Measurements from ENCODE around the gene CUEDC1. TPM values are rescaled to one million over a fixed set of nuclear protein-coding genes. Genes with fewer than 3 reads are reported as not detected.

Gene CUEDC1
- total and polyA plus RNA-seq, 9 of the 15 experiments (the other 6 are each of a cell fraction or from before 2014, with no cell fraction given): 0.20 to 4.1 (median 1.6) TPM; not detected in 1

- DNase-seq (ENCODE audit: extremely low read depth in 1 of 4, low spot score in 3 of 4) (no peak), FAIRE-seq (no peak), ATAC-seq (no peak)
- no peaks in the 10 kb centered on the region for H3K79me2 ChIP-seq (ENCODE audit: control insufficient read depth, insufficient read depth, low read length)
- H3K9ac ChIP-seq (ENCODE audit: insufficient read depth in 1 of 2, low read depth in 2 of 2, low read length in 2 of 2): 0 out of 4 replicates have a peak overlapping the region, but pooled peaks of 1 of the 2 experiments have one; percentile 57
- no peak overlapping the region for H3K27ac ChIP-seq (ENCODE audit: extremely low read depth, low read depth, low read length)
- no peak overlapping the region for H3K4me2 ChIP-seq (ENCODE audit: insufficient read depth, low read length)
- intact Hi-C loops (cut with micrococcal nuclease) (no loop called here), in situ Hi-C loops (cut with MboI) (no loop called here)
- H2AFZ ChIP-seq (ENCODE audit: low read depth, low read length): no peak overlapping the region
- H3K4me3 ChIP-seq: no peak overlapping the region
- BruUV-seq (replicated peaks): no TSS peak
- no peaks in the 10 kb centered on the region for H3K9me1 ChIP-seq (ENCODE audit: control insufficient read depth, insufficient read depth, low read length)
- no peaks in the 10 kb centered on the region for H3K9me3 ChIP-seq (replicated peaks; ENCODE audit: control insufficient read depth, insufficient read depth, low read depth, low read length)
- CTCF ChIA-PET (ENCODE audit: low intra/inter-chr PET ratio): no interaction called here
- no peaks in the 10 kb centered on the region for H3K36me3 ChIP-seq (ENCODE audit: control insufficient read depth, insufficient read depth, low read length)
- POLR2A ChIA-PET: interaction anchor here (0.6 to 1.1 kb wide), 2 partner anchors 21 to 1008 kb away, joined by 3 read pairs; no protein-coding TSS in a partner anchor
- H3K4me1 ChIP-seq (replicated peaks in 1 of 2; ENCODE audit: control insufficient read depth in 2 of 2, insufficient read depth in 2 of 2, low read length in 2 of 2): peaks cover 0 to 8% of the 10 kb centered on the region in 2 experiments; a peak in 2 of 5 replicates
- H4K20me1 ChIP-seq (replicated peaks; ENCODE audit: control insufficient read depth, insufficient read depth, low read length): no peaks in the 10 kb centered on the region
- H3K27me3 ChIP-seq (ENCODE audit: control insufficient read depth in 2 of 2, insufficient read depth in 2 of 2, low read length in 2 of 2): peaks cover 27 to 57% of the 10 kb centered on the region in 2 experiments
- WGBS (ENCODE audit: insufficient coverage, low coverage, missing lambda C conversion rate): 17% methylated on average over 8 of the region's 9 CpGs
- TF ChIP-seq, protein P1, sequence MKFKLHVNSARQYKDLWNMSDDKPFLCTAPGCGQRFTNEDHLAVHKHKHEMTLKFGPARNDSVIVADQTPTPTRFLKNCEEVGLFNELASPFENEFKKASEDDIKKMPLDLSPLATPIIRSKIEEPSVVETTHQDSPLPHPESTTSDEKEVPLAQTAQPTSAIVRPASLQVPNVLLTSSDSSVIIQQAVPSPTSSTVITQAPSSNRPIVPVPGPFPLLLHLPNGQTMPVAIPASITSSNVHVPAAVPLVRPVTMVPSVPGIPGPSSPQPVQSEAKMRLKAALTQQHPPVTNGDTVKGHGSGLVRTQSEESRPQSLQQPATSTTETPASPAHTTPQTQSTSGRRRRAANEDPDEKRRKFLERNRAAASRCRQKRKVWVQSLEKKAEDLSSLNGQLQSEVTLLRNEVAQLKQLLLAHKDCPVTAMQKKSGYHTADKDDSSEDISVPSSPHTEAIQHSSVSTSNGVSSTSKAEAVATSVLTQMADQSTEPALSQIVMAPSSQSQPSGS (CRISPR knock-in tag; IDR thresholded peaks at IDR 0.05): no peak
- TF ChIP-seq, protein P2, sequence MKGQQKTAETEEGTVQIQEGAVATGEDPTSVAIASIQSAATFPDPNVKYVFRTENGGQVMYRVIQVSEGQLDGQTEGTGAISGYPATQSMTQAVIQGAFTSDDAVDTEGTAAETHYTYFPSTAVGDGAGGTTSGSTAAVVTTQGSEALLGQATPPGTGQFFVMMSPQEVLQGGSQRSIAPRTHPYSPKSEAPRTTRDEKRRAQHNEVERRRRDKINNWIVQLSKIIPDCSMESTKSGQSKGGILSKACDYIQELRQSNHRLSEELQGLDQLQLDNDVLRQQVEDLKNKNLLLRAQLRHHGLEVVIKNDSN (CRISPR knock-in tag; IDR thresholded peaks at IDR 0.05): no peak
- TF ChIP-seq CREM (IDR thresholded peaks at IDR 0.05; ENCODE audit: low read depth): no peak
- TF ChIP-seq, protein P3, sequence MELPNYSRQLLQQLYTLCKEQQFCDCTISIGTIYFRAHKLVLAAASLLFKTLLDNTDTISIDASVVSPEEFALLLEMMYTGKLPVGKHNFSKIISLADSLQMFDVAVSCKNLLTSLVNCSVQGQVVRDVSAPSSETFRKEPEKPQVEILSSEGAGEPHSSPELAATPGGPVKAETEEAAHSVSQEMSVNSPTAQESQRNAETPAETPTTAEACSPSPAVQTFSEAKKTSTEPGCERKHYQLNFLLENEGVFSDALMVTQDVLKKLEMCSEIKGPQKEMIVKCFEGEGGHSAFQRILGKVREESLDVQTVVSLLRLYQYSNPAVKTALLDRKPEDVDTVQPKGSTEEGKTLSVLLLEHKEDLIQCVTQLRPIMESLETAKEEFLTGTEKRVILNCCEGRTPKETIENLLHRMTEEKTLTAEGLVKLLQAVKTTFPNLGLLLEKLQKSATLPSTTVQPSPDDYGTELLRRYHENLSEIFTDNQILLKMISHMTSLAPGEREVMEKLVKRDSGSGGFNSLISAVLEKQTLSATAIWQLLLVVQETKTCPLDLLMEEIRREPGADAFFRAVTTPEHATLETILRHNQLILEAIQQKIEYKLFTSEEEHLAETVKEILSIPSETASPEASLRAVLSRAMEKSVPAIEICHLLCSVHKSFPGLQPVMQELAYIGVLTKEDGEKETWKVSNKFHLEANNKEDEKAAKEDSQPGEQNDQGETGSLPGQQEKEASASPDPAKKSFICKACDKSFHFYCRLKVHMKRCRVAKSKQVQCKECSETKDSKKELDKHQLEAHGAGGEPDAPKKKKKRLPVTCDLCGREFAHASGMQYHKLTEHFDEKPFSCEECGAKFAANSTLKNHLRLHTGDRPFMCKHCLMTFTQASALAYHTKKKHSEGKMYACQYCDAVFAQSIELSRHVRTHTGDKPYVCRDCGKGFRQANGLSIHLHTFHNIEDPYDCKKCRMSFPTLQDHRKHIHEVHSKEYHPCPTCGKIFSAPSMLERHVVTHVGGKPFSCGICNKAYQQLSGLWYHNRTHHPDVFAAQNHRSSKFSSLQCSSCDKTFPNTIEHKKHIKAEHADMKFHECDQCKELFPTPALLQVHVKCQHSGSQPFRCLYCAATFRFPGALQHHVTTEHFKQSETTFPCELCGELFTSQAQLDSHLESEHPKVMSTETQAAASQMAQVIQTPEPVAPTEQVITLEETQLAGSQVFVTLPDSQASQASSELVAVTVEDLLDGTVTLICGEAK (IDR thresholded peaks at IDR 0.05): no peak
- TF ChIP-seq, protein P3 (CRISPR knock-in tag; IDR thresholded peaks at IDR 0.05): no peak
- TF ChIP-seq KDM2B (CRISPR knock-in tag; IDR thresholded peaks at IDR 0.05): no peak
- no peak for TF ChIP-seq SMARCA4 (IDR thresholded peaks at IDR 0.05)
- no peak for TF ChIP-seq E2F4 (CRISPR knock-in tag; IDR thresholded peaks at IDR 0.05; ENCODE audit: low read depth)
These were observed 73.3 kb downstream of the CUEDC1 start for GRCh38 chr17:57881783-57882351.
